Lower leg skin (tissue), 3 donors: ENCODE data around the gene LAMC2.

Experiments
- CTCF ChIP-seq, 3 donors: fragments of 450-650 bp; IDR thresholded peaks; one replicate each; pipeline ENCODE4 v1.5.1; 2016; ENCODE audit warnings: antibody characterized with exemption in 3 of 3, mild to moderate bottlenecking in 3 of 3, moderate library complexity in 2 of 3
- POLR2A ChIP-seq, 2 donors: fragments of 450-650 bp; IDR thresholded peaks; one replicate each; pipeline ENCODE4 v1.6.1; 2016 to 2017; ENCODE audit warnings: antibody characterized with exemption in 2 of 2, mild to moderate bottlenecking in 1 of 2, moderate library complexity in 1 of 2

- TF ChIP-seq POLR2A (IDR thresholded peaks at IDR 0.05) (no peak), CTCF (IDR thresholded peaks at IDR 0.05) (no peak)
Measured at GRCh38 chr1:183239220-183239742, 53.2 kb downstream of the LAMC2 start.
